Heart left ventricle (tissue), 16 donors: ENCODE measurements around the gene SNX11. TPM values are rescaled to one million over a fixed set of nuclear protein-coding genes. Genes with fewer than 3 reads are reported as not detected.

Experiments
- ATAC-seq, 4 donors: fragments of 200-7000 bp; cut with Tn5 transposase; one replicate each; pipeline ENCODE4 v1.9.1; 2020 to 2022; ENCODE audit warnings: moderate library complexity in 4 of 4, mild to moderate bottlenecking in 3 of 4, moderate number of reproducible peaks in 1 of 4
- DNase-seq, 5 donors: peaks; one replicate each; pipeline ENCODE4 v3.0.0-alpha.2; 2020
- H3K27ac ChIP-seq, 12 donors: fragments of 200-600 bp; sonication (generic) in 4 of 12; one replicate each; pipeline versions ENCODE4 v1.5.0 to v1.8.0; 2016 to 2022; ENCODE audit warnings: mild to moderate bottlenecking in 2 of 12
- H3K27me3 ChIP-seq, 9 donors: fragments of 200-600 bp; sonication (generic) in 2 of 9; one replicate each; pipeline versions ENCODE4 v1.5.1 to v1.8.0; 2016 to 2022; ENCODE audit warnings: mild to moderate bottlenecking in 3 of 9
- H3K36me3 ChIP-seq, 9 donors: fragments of 200-600 bp; sonication (generic) in 2 of 9; one replicate each; pipeline versions ENCODE4 v1.5.0 to v1.8.0; 2018 to 2022; ENCODE audit warnings: mild to moderate bottlenecking in 2 of 9
- H3K4me1 ChIP-seq, 12 donors: fragments of 200-600 bp; sonication (generic) in 4 of 12; one replicate each; pipeline versions ENCODE4 v1.5.0 to v1.8.0; 2016 to 2022; ENCODE audit warnings: mild to moderate bottlenecking in 3 of 12
- H3K4me3 ChIP-seq, 12 donors: fragments of 200-600 bp; sonication (generic) in 4 of 12; one replicate each; pipeline versions ENCODE4 v1.5.0 to v1.8.0; 2017 to 2022; ENCODE audit warnings: mild to moderate bottlenecking in 9 of 12, moderate library complexity in 4 of 12
- H3K9me3 ChIP-seq, 12 donors: fragments of 200-600 bp; sonication (generic) in 4 of 12; one replicate each; pipeline versions ENCODE4 v1.5.0 to v1.8.0; 2016 to 2022; ENCODE audit warnings: mild to moderate bottlenecking in 1 of 12
- CTCF ChIP-seq, 12 donors: fragments of 200-600 bp; sonication (generic) in 4 of 12; IDR thresholded peaks; one replicate each; pipeline versions ENCODE4 v1.5.0 to v1.8.0; 2018 to 2022; ENCODE audit warnings: antibody characterized with exemption in 12 of 12, mild to moderate bottlenecking in 5 of 12
- POLR2A ChIP-seq, 2 donors: fragments of 450-650 bp; IDR thresholded peaks; one replicate each; pipeline ENCODE4 v1.6.1; 2017; ENCODE audit warnings: antibody characterized with exemption in 2 of 2, mild to moderate bottlenecking in 2 of 2, moderate library complexity in 2 of 2
- WGBS, 4 donors: extraction: QIAGEN DNeasy Blood & Tissue Kit in 2 of 4; methylation state at CpG; one replicate each; pipeline versions ENCODE4 v1.1.5 to v1.1.7; 2013 to 2018; 5-methylcytosine and 5-hydroxymethylcytosine counted together
- intact Hi-C, 10 donors: fragments of 100-400 bp; cut with DNase I; formaldehyde crosslinking; loops; one replicate each; pipeline versions ENCODE4 v1.11.1 to v1.14.2; 2022
- polyA plus RNA-seq, 2 donors: library from polyadenylated mRNA; stranded (reverse); fragments of 200-250 nt; gene quantifications; one replicate each; pipeline ENCODE4 v1.2.3, GENCODE V29; 2013
- total RNA-seq, 9 donors: library from RNA; depleted of rRNA in 2 of 9; stranded (reverse); fragments of >200 nt in 2 of 9; fragmentation: NEBNext Ultra II Directional in 3 of 9; extraction: Animal tissue kit (Norgen Biotek cat#: 25700) in 3 of 9; gene quantifications; one replicate each; pipeline versions ENCODE4 v1.1.0 to v1.2.4, GENCODE V29; 2016 to 2023
- donor health status: ischemic (EF 13 %, LVEDD 7.1; RV severe dilation, severe dysfunction).
- donor health status: healthy with polysubstance abuse.
- donor health status: DM: no; HTN: yes; CAD: no.
- donor health status: DM: no; HTN: no; CAD: no.
- donor health status: ischemic (EF 25% LVEDD 6.9; RV normal size, moderate dysfunction).
- donor health status: ischemic (EF 25% LVEDD 5.7; RV mildly dilated, moderate dysfunction).
- donor health status: healthy.
- donor health status: DM: yes; HTN: yes; CAD: no.
- donor health status: ischemic (EF 35%, LVEDD 5.7; RV mildly dilated, moderate dysfunction).
- donor health status: nonischemic (EF 11% LVEDD 7.7; RV severe dilation, severe dysfunction).
- donor health status: DM: yes; HTN: yes; CAD: no.
- donor health status: PGD.
- donor health status: ischemic (EF 29% LVEDD 5.4; RV normal size, mild dysfunction).
- donor health status: nonischemic (EF 23%, LVEDD 6.1; RV moderate dilation, normal function).

Gene SNX11
- total and polyA plus RNA-seq, 11 donors, result 5.2 to 30.8 (median 11.3) TPM

- Histone ChIP-seq H3K36me3 (no peaks in the 10 kb centered on the region), H3K9me3 (no peaks in the 10 kb centered on the region), H3K4me3 (no peak overlapping the region), H3K4me1 (peaks cover 0 to 14% (median 0%) of the 10 kb centered on the region in 12 donors), H3K27me3 (peaks cover 0 to 5% (median 0%) of the 10 kb centered on the region in 9 donors), H3K27ac (no peak overlapping the region)
- ATAC-seq, result no peak
- intact Hi-C loops, result loop anchor here in 5 of 10 donors (5.0 kb wide), 4 partner anchors 53 to 158 kb away; no protein-coding TSS in a partner anchor
- 88 to 95% (median 91%) methylated on average over 3 of the region's 3 CpGs for WGBS, 4 donors
- no peak for DNase-seq
- TF ChIP-seq CTCF (IDR thresholded peaks at IDR 0.05) (no peak), POLR2A (IDR thresholded peaks at IDR 0.05) (no peak)
Measured at GRCh38 chr17:48134912-48135480, 27.4 kb downstream of the SNX11 start.

GRCh38 chr17:48137656-48138055 lies 30.1 kb downstream of the SNX11 start:
- intact Hi-C loops, result no loop called here
- no peak for ATAC-seq
- WGBS, 4 donors, result 69 to 95% (median 77%) methylated on average over 1 of the region's 1 CpG

GRCh38 chr17:48139944-48140343 lies 32.4 kb downstream of the SNX11 start:
- DNase-seq (no peak), ATAC-seq (peak in 2 of 4 donors; percentile 41 to 58)
- H3K4me1 ChIP-seq, result peaks cover 0 to 14% (median 0%) of the 10 kb centered on the region in 12 donors
- WGBS, 4 donors, result 40 to 60% (median 49%) methylated on average over 2 of the region's 2 CpGs
- H3K9me3 ChIP-seq, result no peaks in the 10 kb centered on the region
- intact Hi-C loops, result loop anchor here in 1 of 10 donors (10.0 kb wide), 1 partner anchor 475 kb away; the partner anchor contains the start of genes HOXB7 and HOXB8
- no peaks in the 10 kb centered on the region for H3K36me3 ChIP-seq
- H3K27ac ChIP-seq, result peak overlapping the region in 1 of 12 donors; percentile 74
- H3K4me3 ChIP-seq, result no peak overlapping the region
- peaks cover 0 to 34% (median 15%) of the 10 kb centered on the region in 9 donors for H3K27me3 ChIP-seq
- TF ChIP-seq CTCF (IDR thresholded peaks at IDR 0.05), result no peak

More at GRCh38 chr17:48137656-48138055, 30.1 kb downstream of the SNX11 start:
- Histone ChIP-seq H3K27ac (no peak overlapping the region), H3K9me3 (no peaks in the 10 kb centered on the region), H3K4me3 (no peak overlapping the region), H3K27me3 (peaks cover 0 to 17% (median 0%) of the 10 kb centered on the region in 9 donors), H3K36me3 (no peaks in the 10 kb centered on the region), H3K4me1 (peaks cover 0 to 14% (median 0%) of the 10 kb centered on the region in 12 donors)
- TF ChIP-seq CTCF (IDR thresholded peaks at IDR 0.05) (no peak), POLR2A (IDR thresholded peaks at IDR 0.05) (no peak)
- DNase-seq, result no peak

GRCh38 chr17:48143629-48144028 lies 36.1 kb downstream of the SNX11 start:
- Histone ChIP-seq H3K9me3 (no peaks in the 10 kb centered on the region), H3K4me1 (peaks cover 0 to 14% (median 0%) of the 10 kb centered on the region in 12 donors), H3K36me3 (no peaks in the 10 kb centered on the region), H3K27ac (no peak overlapping the region), H3K27me3 (peaks cover 0 to 69% (median 17%) of the 10 kb centered on the region in 9 donors), H3K4me3 (no peak overlapping the region)
- ATAC-seq (no peak), DNase-seq (no peak)
- TF ChIP-seq POLR2A (IDR thresholded peaks at IDR 0.05), result no peak
- TF ChIP-seq CTCF (IDR thresholded peaks at IDR 0.05), result no peak
- intact Hi-C loops, result loop anchor here in 1 of 10 donors (10.0 kb wide), 1 partner anchor 471 kb away; the partner anchor contains the start of genes HOXB7 and HOXB8
- WGBS, 4 donors, result 21 to 27% (median 24%) methylated on average over 6 of the region's 6 CpGs
